Neural crest cell (in vitro differentiated cells): ENCODE measurements around the gene EPHA4. TPM values are rescaled to one million over a fixed set of nuclear protein-coding genes. Genes with fewer than 3 reads are reported as not detected.

Source experiments
- DNase-seq: peaks from one replicate; pipeline ENCODE4 v3.0.0; 2021; ENCODE audit warnings: low read depth, mixed read lengths, low spot score
- H3K27ac Mint-ChIP-seq: one replicate; pipeline ENCODE4 v1.8.0; 2021; ENCODE audit warnings: mild to moderate bottlenecking, mixed read lengths; ENCODE audit not compliant: unreplicated experiment
- H3K27me3 Mint-ChIP-seq: 2 replicates; pipeline ENCODE4 v1.8.0; 2021; ENCODE audit warnings: low read depth, mild to moderate bottlenecking, mixed read lengths
- H3K36me3 Mint-ChIP-seq: 2 replicates; pipeline ENCODE4 v1.8.0; 2021; ENCODE audit warnings: low read depth, mild to moderate bottlenecking, mixed read lengths
- H3K4me1 Mint-ChIP-seq: 2 replicates; pipeline ENCODE4 v1.8.0; 2021; ENCODE audit warnings: mixed read lengths
- H3K4me3 Mint-ChIP-seq: one replicate; pipeline ENCODE4 v1.8.0; 2021; ENCODE audit warnings: mild to moderate bottlenecking, mixed read lengths
- H3K9me3 Mint-ChIP-seq: 2 replicates; pipeline ENCODE4 v1.8.0; 2021; ENCODE audit warnings: mixed read lengths
- total RNA-seq: library from RNA; stranded (reverse); gene quantifications from 2 replicates; pipeline ENCODE4 v1.2.1, GENCODE V29; 2021
- TF ChIP-seq, protein P1 (sequence below): fragments of 200-600 bp; sonication (generic); conservative IDR thresholded peaks from 2 replicates; pipeline ENCODE4 v1.5.0; 2021; ENCODE audit warnings: antibody characterized with exemption, mild to moderate bottlenecking

Gene EPHA4
- total RNA-seq, 1 donor from 2014 or later = 108 TPM

DNA sequence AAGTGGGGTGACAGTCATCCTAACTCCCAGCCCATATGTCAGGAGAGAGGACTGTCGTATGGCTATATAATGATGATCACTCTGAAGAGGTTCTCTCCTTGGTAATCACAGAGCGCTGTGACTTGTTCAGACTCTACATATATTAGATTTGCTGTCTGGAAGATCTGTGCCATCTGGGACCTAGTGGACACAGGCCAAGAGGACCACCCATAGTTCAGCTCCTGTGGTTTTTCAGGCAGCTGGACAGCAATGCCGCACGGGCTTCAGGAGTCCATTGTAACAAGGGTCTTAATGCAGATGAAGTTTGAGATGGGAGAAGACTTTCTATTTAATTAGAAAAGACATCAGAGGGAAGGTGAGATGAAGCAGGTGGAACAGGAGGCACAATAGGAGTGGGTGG lies 40.1 kb upstream of the EPHA4 start:
- DNase-seq = no peak
- Mint-ChIP-seq H3K9me3 (no peaks in the 10 kb centered on the region), H3K27ac (no peak overlapping the region), H3K4me1 (peaks cover 34% of the 10 kb centered on the region), H3K4me3 (no peak overlapping the region), H3K27me3 (no peaks in the 10 kb centered on the region), H3K36me3 (no peaks in the 10 kb centered on the region)
- TF ChIP-seq, protein P1, sequence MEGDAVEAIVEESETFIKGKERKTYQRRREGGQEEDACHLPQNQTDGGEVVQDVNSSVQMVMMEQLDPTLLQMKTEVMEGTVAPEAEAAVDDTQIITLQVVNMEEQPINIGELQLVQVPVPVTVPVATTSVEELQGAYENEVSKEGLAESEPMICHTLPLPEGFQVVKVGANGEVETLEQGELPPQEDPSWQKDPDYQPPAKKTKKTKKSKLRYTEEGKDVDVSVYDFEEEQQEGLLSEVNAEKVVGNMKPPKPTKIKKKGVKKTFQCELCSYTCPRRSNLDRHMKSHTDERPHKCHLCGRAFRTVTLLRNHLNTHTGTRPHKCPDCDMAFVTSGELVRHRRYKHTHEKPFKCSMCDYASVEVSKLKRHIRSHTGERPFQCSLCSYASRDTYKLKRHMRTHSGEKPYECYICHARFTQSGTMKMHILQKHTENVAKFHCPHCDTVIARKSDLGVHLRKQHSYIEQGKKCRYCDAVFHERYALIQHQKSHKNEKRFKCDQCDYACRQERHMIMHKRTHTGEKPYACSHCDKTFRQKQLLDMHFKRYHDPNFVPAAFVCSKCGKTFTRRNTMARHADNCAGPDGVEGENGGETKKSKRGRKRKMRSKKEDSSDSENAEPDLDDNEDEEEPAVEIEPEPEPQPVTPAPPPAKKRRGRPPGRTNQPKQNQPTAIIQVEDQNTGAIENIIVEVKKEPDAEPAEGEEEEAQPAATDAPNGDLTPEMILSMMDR = no peak

DNA sequence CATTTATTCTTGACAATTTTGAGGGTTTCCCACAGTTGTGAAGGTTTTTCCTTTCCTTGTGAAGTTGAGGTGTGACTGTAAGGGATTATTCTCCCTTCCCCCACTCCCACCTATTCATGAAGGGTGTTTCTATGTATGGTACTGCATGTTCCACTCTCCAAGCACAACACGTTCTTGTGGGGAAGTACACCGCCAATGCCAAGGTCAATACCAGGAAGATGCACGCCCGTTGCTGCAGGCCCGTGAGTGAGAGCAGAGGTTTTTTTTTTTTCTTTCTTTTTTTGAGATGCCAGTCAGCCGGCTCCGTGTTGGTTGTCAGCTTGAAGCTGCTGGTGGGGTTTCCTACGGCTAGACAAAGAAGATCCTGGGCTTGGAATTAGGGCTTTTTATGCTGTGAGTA lies 38.6 kb upstream of the EPHA4 start:
- Mint-ChIP-seq H3K4me3 (no peak overlapping the region), H3K27me3 (no peaks in the 10 kb centered on the region), H3K27ac (peak overlapping the region; percentile 20), H3K36me3 (no peaks in the 10 kb centered on the region), H3K9me3 (no peaks in the 10 kb centered on the region), H3K4me1 (peaks cover 41% of the 10 kb centered on the region)
- TF ChIP-seq, protein P1 = no peak
- DNase-seq = no peak

DNA sequence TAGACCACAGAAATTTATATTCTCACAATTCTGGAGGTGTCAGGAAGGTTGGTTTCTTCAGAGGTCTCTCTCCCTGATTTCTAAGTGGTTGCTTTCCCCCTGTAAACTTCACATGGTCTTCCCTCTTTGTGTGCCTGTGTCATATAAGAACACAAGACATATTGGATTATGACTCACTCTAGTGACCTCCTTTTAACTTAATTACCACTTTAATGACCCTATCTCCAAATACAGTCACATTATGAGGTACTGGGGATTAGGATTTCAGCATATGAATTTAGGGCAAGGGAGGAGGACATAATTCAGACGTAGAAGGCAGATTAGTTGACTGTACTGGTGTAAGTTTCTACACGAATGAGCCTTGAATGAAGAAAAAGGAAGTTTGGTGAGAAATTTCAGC lies 38.2 kb upstream of the EPHA4 start:
- Mint-ChIP-seq H3K27me3 (no peaks in the 10 kb centered on the region), H3K36me3 (no peaks in the 10 kb centered on the region)

DNA sequence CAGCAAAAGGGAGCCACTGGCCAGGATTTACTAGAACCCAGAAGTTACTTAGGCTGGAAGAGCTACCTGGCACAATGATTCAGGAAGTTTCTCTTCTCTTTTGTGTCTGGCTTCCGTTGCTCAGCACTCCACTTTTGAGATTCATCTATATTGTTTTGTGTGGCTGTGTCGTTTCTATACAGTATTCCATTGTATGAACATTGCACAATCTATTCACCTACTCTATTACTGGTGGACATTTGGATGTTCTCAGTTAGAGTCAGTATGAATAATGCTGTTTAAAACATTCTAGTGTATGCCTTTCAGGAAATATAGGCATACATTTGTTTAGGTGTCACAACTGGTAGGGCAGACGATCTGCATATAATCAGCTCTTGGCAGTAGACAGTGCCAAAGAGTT lies 36.3 kb upstream of the EPHA4 start:
- no peaks in the 10 kb centered on the region for H3K9me3 Mint-ChIP-seq
- H3K27ac Mint-ChIP-seq = no peak overlapping the region
- TF ChIP-seq, protein P1 = no peak
- H3K27me3 Mint-ChIP-seq = no peaks in the 10 kb centered on the region
- H3K4me3 Mint-ChIP-seq = no peak overlapping the region
- H3K4me1 Mint-ChIP-seq = peaks cover 64% of the 10 kb centered on the region
- DNase-seq = no peak
- no peaks in the 10 kb centered on the region for H3K36me3 Mint-ChIP-seq

More for the DNA sequence above, 38.2 kb upstream of the EPHA4 start:
- H3K4me1 Mint-ChIP-seq = peaks cover 46% of the 10 kb centered on the region
- TF ChIP-seq, protein P1 = no peak
- no peak overlapping the region for H3K27ac Mint-ChIP-seq
- no peak for DNase-seq
- no peak overlapping the region for H3K4me3 Mint-ChIP-seq
- H3K9me3 Mint-ChIP-seq = no peaks in the 10 kb centered on the region

DNA sequence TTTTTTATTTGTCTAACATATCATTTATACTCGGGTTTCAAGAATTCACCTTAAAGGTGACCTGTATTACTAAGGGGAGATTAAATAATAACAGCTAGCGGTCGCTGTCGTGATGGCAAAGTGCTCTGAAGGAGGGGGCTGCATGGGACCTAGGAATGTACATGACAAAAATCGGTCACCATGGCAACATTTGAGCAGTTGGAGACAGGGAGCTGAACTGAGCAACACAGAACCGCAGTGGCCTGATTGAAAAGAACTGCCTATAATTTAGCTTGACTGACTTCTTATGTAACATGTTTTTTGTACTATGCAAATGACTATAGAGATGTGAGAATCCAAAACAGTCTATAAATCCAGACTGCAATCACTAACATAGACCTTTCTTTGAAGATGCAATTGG lies 34.3 kb upstream of the EPHA4 start:
- no peaks in the 10 kb centered on the region for H3K36me3 Mint-ChIP-seq
- no peaks in the 10 kb centered on the region for H3K27me3 Mint-ChIP-seq
- DNase-seq = peak; percentile 34
- H3K4me1 Mint-ChIP-seq = peaks cover 67% of the 10 kb centered on the region
- no peaks in the 10 kb centered on the region for H3K9me3 Mint-ChIP-seq
- H3K27ac Mint-ChIP-seq = peak overlapping the region; percentile 15
- TF ChIP-seq, protein P1 = no peak
- H3K4me3 Mint-ChIP-seq = peak overlapping the region; percentile 28
